K562 (cell line): ENCODE data around the gene NYAP2. TPM values are rescaled to one million over a fixed set of nuclear protein-coding genes. Genes with fewer than 3 reads are reported as not detected.

ENCODE experiments used
- ATAC-seq: fragments of 200-7000 bp; cut with Tn5 transposase; 3 replicates; pipeline ENCODE4 v1.9.1; 2020; ENCODE audit warnings: moderate library complexity
- BruUV-seq: library from RNA; stranded (reverse); fragments of 400-500 nt; replicated peaks from 2 replicates; lab custom pipeline; 2021; lab: Mats Ljungman, UMichigan
- CTCF ChIA-PET: fragments of 300-600 bp; formaldehyde crosslinking; extraction: SDS; loops from one replicate; lab custom pipeline; 2021; ENCODE audit warnings: low intra/inter-chr PET ratio; lab: Yijun Ruan, JAX
- POLR2A ChIA-PET: fragments of 300-600, 350-650 bp; sonication (Branson Sonifier 250); formaldehyde crosslinking; extraction: SDS; loops from one replicate; lab custom pipeline; 2021; ENCODE audit warnings: antibody characterized with exemption, inconsistent platforms; lab: Yijun Ruan, JAX
- DNase-seq, 4 experiments: peaks; one replicate each; pipeline versions ENCODE4 v3.0.0 to v3.0.0-alpha.2; 2011 to 2018; ENCODE audit warnings: low spot score in 3 of 4, mixed read lengths in 3 of 4; ENCODE audit errors: extremely low read depth in 1 of 4
- FAIRE-seq: peaks from 2 replicates; lab custom pipeline; 2011; peaks lifted over from hg19 to GRCh38; lab: Jason Lieb, UNC
- H2AFZ ChIP-seq: 2 replicates; pipeline ENCODE4 v1.6.0; 2011; ENCODE audit warnings: low read depth, low read length, control low read depth, inconsistent platforms
- H3K27ac ChIP-seq: fragments of 200-600 bp; 3 replicates; pipeline ENCODE4 v1.8.0; 2011; ENCODE audit warnings: low read depth, mild to moderate bottlenecking, control low read depth, inconsistent platforms, low read length, moderate library complexity, mixed read lengths; ENCODE audit errors: extremely low read depth
- H3K27me3 ChIP-seq, 2 experiments: fragments of 300-600 bp in 1 of 2; 2 replicates in 1 of 2; 3 replicates in 1 of 2; pipeline versions ENCODE4 v1.6.0 to v1.8.0; 2011; ENCODE audit warnings: inconsistent platforms in 2 of 2, low read length in 2 of 2, mild to moderate bottlenecking in 1 of 2, mixed read lengths in 1 of 2, moderate library complexity in 1 of 2; ENCODE audit not compliant: control insufficient read depth in 2 of 2, insufficient read depth in 2 of 2
- H3K36me3 ChIP-seq: fragments of 300-600 bp; 3 replicates; pipeline ENCODE4 v1.8.0; 2011; ENCODE audit warnings: mild to moderate bottlenecking, low read length, inconsistent platforms; ENCODE audit not compliant: control insufficient read depth, insufficient read depth
- H3K4me1 ChIP-seq, 2 experiments: fragments of 200-600 bp in 1 of 2; replicated peaks in 1 of 2; 2 replicates in 1 of 2; 3 replicates in 1 of 2; pipeline versions ENCODE4 v1.5.1 to v1.8.0; 2011; ENCODE audit warnings: inconsistent platforms in 2 of 2, low read length in 2 of 2, mild to moderate bottlenecking in 1 of 2, mixed read lengths in 1 of 2, moderate library complexity in 1 of 2; ENCODE audit not compliant: control insufficient read depth in 2 of 2, insufficient read depth in 2 of 2
- H3K4me2 ChIP-seq: 2 replicates; pipeline ENCODE4 v1.6.1; 2011; ENCODE audit warnings: low read length, control low read depth, inconsistent platforms, mixed read lengths; ENCODE audit not compliant: insufficient read depth
- H3K4me3 ChIP-seq: fragments of 200-600 bp; sonication (generic), shearing (Covaris generic); 2 replicates; pipeline ENCODE4 v1.5.1; 2016; ENCODE audit warnings: control low read depth, inconsistent platforms
- H3K79me2 ChIP-seq: fragments of 200-600 bp; 3 replicates; pipeline ENCODE4 v1.8.0; 2011; ENCODE audit warnings: low read length, inconsistent platforms; ENCODE audit not compliant: control insufficient read depth, insufficient read depth
- H3K9ac ChIP-seq, 2 experiments: 2 replicates each; pipeline versions ENCODE4 v1.6.0 to v1.6.1; 2011; ENCODE audit warnings: low read depth in 2 of 2, low read length in 2 of 2, control low read depth in 1 of 2, inconsistent platforms in 1 of 2, mild to moderate bottlenecking in 1 of 2, mixed read lengths in 1 of 2; ENCODE audit not compliant: insufficient read depth in 1 of 2
- H3K9me1 ChIP-seq: one replicate; pipeline ENCODE4 v1.6.0; 2011; ENCODE audit warnings: inconsistent platforms, mild to moderate bottlenecking, low read length, moderate library complexity; ENCODE audit not compliant: control insufficient read depth, insufficient read depth
- H3K9me3 ChIP-seq: replicated peaks from 2 replicates; pipeline ENCODE4 v1.5.1; 2011; ENCODE audit warnings: low read depth, low read length, inconsistent platforms; ENCODE audit not compliant: control insufficient read depth, insufficient read depth
- H4K20me1 ChIP-seq: replicated peaks from 2 replicates; pipeline ENCODE4 v1.6.1; 2011; ENCODE audit warnings: low read length, inconsistent platforms, mixed read lengths; ENCODE audit not compliant: control insufficient read depth, insufficient read depth
- COPS2 ChIP-seq: fragments of 450-650 bp; conservative IDR thresholded peaks from 2 replicates; pipeline ENCODE4 v1.6.1; 2016; ENCODE audit warnings: mild to moderate bottlenecking, moderate library complexity
- MCM3 ChIP-seq: fragments of 450-650 bp; IDR thresholded peaks from 2 replicates; pipeline ENCODE4 v1.6.1; 2016
- SIX5 ChIP-seq, 2 experiments: IDR thresholded peaks; 2 replicates each; pipeline ENCODE4 v1.6.1; 2011; ENCODE audit warnings: low read length in 2 of 2, borderline replicate concordance in 1 of 2, low read depth in 1 of 2, mild to moderate bottlenecking in 1 of 2, moderate library complexity in 1 of 2; ENCODE audit not compliant: insufficient read depth in 1 of 2
- SLC30A9 ChIP-seq: fragments of 250-450 bp; sonication (Bioruptor Pico); IDR thresholded peaks from 2 replicates; pipeline ENCODE4 v1.8.0; 2022; ENCODE audit warnings: mild to moderate bottlenecking, moderate library complexity
- SUPT5H ChIP-seq: fragments of 450-650 bp; IDR thresholded peaks from 2 replicates; pipeline ENCODE4 v1.6.1; 2016
- WGBS: fragments of 100-300 bp; shearing (Covaris generic); methylation state at CpG from one replicate; pipeline ENCODE4 v1.1.6; 2016; ENCODE audit warnings: low coverage, mixed read lengths; ENCODE audit not compliant: insufficient coverage; ENCODE audit errors: missing lambda C conversion rate; 5-methylcytosine and 5-hydroxymethylcytosine counted together
- in situ Hi-C: fragments of 300-500 bp; cut with MboI; formaldehyde crosslinking; loops from 4 replicates; pipeline ENCODE4 v1.15.0; 2018; ENCODE audit warnings: inconsistent platforms, mixed read lengths
- intact Hi-C: fragments of 100-400 bp; cut with micrococcal nuclease; formaldehyde crosslinking; loops from 2 replicates; pipeline ENCODE4 v1.14.2; 2022
- polyA plus RNA-seq, 8 experiments: library from polyadenylated mRNA; depleted of rRNA in 4 of 8; stranded (reverse) in 5 of 8; unstranded in 3 of 8; fragments of >200 nt; fragmentation: Nextera tagmentation in 2 of 8; fragmentation: Illumina TruSeq in 1 of 8; extraction: Ambion mirVana in 2 of 8; extraction: Trizol in 1 of 8; gene quantifications; 2 replicates each; pipeline versions ENCODE4 v1.2.1 to v1.2.3, GENCODE V29; 2011 to 2014; ENCODE audit warnings: inconsistent platforms in 1 of 8, missing spikeins in 1 of 8
- total RNA-seq, 7 experiments: library from RNA; depleted of rRNA in 6 of 7; stranded (reverse); fragments of >200 nt in 6 of 7; fragmentation: Illumina TruSeq in 2 of 7; extraction: Trizol in 2 of 7; gene quantifications; 2 replicates each; pipeline versions ENCODE4 v1.2.1 to v1.2.3, GENCODE V29; 2011 to 2021; ENCODE audit warnings: low replicate concordance in 1 of 7
- TF ChIP-seq, protein P1 (sequence below): sonication (generic); formaldehyde crosslinking; IDR thresholded peaks from 2 replicates; pipeline ENCODE4 v1.8.0; 2023; ENCODE audit warnings: mild to moderate bottlenecking, missing genetic modification reagents
- TF ChIP-seq, protein P2 (sequence below), 2 experiments: fragments of 450-650 bp; IDR thresholded peaks; 2 replicates each; pipeline ENCODE4 v1.6.1; 2016
- TF ChIP-seq, protein P3 (sequence below): fragments of 450-650 bp; formaldehyde crosslinking; IDR thresholded peaks from 2 replicates; pipeline ENCODE4 v1.4.0; 2020; ENCODE audit warnings: mild to moderate bottlenecking, moderate library complexity
- TF ChIP-seq, protein P4 (sequence below): IDR thresholded peaks from 2 replicates; pipeline ENCODE4 v1.6.1; 2014; ENCODE audit warnings: antibody characterized with exemption
- TF ChIP-seq, protein P5 (sequence below): sonication (generic); formaldehyde crosslinking; IDR thresholded peaks from 2 replicates; pipeline ENCODE4 v1.8.1; 2023; ENCODE audit warnings: mild to moderate bottlenecking, missing genetic modification reagents

Gene NYAP2
- total and polyA plus RNA-seq, 9 of the 15 experiments (the other 6 are each of a cell fraction or from before 2014, with no cell fraction given), result 0.03 to 0.04 (median 0.04) TPM; not detected in 3

DNA sequence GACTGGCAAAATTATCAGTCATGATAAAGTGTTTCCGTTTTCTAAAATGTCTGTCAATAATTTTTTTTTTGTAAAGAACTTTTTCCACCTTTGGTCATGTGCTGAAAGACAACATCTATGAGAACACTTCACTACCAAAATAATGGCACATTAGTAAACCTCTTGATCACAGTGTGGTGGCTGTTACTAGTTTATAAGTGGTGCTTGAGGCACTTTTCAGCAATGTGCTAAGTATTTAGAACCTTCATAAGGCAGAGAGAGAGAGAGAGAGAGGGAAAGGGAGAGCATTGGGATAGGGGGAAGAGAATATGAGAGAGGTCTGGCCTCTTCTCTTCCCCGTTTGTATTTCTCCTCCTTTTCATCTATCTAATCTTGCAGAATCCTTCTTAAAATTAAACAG lies 1.1 kb upstream of the NYAP2 start:
- Histone ChIP-seq H3K27me3 (no peaks in the 10 kb centered on the region), H2AFZ (no peak overlapping the region), H3K4me1 (no peaks in the 10 kb centered on the region), H3K4me2 (no peak overlapping the region), H3K4me3 (no peak overlapping the region), H3K36me3 (no peaks in the 10 kb centered on the region), H3K9me1 (no peaks in the 10 kb centered on the region), H3K79me2 (no peaks in the 10 kb centered on the region), H3K9me3 (no peaks in the 10 kb centered on the region), H3K9ac (no peak overlapping the region), H3K27ac (no peak overlapping the region), H4K20me1 (no peaks in the 10 kb centered on the region)
- in situ Hi-C loops (no loop called here), intact Hi-C loops (no loop called here)
- FAIRE-seq, result no peak
- BruUV-seq, result no TSS peak
- ATAC-seq, result no peak
- CTCF ChIA-PET, result no interaction called here
- POLR2A ChIA-PET, result interaction anchor here (1.5 kb wide), 1 partner anchor 17 kb away, joined by 3 read pairs; no protein-coding TSS in a partner anchor
- 0% methylated on average over 1 of the region's 2 CpGs for WGBS
- DNase-seq, result no peak
- TF ChIP-seq COPS2 (no peak), MCM3 (no peak), SIX5 (IDR thresholded peaks at IDR 0.05; ENCODE audit: borderline replicate concordance in 1 of 2, insufficient read depth in 1 of 2, low read depth in 1 of 2, low read length in 2 of 2) (no peak), SLC30A9 (CRISPR knock-in tag) (no peak), SUPT5H (no peak)
- TF ChIP-seq, protein P1, sequence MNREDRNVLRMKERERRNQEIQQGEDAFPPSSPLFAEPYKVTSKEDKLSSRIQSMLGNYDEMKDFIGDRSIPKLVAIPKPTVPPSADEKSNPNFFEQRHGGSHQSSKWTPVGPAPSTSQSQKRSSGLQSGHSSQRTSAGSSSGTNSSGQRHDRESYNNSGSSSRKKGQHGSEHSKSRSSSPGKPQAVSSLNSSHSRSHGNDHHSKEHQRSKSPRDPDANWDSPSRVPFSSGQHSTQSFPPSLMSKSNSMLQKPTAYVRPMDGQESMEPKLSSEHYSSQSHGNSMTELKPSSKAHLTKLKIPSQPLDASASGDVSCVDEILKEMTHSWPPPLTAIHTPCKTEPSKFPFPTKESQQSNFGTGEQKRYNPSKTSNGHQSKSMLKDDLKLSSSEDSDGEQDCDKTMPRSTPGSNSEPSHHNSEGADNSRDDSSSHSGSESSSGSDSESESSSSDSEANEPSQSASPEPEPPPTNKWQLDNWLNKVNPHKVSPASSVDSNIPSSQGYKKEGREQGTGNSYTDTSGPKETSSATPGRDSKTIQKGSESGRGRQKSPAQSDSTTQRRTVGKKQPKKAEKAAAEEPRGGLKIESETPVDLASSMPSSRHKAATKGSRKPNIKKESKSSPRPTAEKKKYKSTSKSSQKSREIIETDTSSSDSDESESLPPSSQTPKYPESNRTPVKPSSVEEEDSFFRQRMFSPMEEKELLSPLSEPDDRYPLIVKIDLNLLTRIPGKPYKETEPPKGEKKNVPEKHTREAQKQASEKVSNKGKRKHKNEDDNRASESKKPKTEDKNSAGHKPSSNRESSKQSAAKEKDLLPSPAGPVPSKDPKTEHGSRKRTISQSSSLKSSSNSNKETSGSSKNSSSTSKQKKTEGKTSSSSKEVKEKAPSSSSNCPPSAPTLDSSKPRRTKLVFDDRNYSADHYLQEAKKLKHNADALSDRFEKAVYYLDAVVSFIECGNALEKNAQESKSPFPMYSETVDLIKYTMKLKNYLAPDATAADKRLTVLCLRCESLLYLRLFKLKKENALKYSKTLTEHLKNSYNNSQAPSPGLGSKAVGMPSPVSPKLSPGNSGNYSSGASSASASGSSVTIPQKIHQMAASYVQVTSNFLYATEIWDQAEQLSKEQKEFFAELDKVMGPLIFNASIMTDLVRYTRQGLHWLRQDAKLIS (CRISPR knock-in tag), result no peak
- TF ChIP-seq, protein P2, sequence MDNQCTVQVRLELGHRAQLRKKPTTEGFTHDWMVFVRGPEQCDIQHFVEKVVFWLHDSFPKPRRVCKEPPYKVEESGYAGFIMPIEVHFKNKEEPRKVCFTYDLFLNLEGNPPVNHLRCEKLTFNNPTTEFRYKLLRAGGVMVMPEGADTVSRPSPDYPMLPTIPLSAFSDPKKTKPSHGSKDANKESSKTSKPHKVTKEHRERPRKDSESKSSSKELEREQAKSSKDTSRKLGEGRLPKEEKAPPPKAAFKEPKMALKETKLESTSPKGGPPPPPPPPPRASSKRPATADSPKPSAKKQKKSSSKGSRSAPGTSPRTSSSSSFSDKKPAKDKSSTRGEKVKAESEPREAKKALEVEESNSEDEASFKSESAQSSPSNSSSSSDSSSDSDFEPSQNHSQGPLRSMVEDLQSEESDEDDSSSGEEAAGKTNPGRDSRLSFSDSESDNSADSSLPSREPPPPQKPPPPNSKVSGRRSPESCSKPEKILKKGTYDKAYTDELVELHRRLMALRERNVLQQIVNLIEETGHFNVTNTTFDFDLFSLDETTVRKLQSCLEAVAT (IDR thresholded peaks at IDR 0.05), result no peak
- TF ChIP-seq, protein P3, sequence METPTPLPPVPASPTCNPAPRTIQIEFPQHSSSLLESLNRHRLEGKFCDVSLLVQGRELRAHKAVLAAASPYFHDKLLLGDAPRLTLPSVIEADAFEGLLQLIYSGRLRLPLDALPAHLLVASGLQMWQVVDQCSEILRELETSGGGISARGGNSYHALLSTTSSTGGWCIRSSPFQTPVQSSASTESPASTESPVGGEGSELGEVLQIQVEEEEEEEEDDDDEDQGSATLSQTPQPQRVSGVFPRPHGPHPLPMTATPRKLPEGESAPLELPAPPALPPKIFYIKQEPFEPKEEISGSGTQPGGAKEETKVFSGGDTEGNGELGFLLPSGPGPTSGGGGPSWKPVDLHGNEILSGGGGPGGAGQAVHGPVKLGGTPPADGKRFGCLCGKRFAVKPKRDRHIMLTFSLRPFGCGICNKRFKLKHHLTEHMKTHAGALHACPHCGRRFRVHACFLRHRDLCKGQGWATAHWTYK, result no peak
- TF ChIP-seq, protein P4, sequence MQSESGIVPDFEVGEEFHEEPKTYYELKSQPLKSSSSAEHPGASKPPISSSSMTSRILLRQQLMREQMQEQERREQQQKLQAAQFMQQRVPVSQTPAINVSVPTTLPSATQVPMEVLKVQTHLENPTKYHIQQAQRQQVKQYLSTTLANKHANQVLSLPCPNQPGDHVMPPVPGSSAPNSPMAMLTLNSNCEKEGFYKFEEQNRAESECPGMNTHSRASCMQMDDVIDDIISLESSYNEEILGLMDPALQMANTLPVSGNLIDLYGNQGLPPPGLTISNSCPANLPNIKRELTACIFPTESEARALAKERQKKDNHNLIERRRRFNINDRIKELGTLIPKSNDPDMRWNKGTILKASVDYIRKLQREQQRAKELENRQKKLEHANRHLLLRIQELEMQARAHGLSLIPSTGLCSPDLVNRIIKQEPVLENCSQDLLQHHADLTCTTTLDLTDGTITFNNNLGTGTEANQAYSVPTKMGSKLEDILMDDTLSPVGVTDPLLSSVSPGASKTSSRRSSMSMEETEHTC, result no peak
- TF ChIP-seq, protein P5, sequence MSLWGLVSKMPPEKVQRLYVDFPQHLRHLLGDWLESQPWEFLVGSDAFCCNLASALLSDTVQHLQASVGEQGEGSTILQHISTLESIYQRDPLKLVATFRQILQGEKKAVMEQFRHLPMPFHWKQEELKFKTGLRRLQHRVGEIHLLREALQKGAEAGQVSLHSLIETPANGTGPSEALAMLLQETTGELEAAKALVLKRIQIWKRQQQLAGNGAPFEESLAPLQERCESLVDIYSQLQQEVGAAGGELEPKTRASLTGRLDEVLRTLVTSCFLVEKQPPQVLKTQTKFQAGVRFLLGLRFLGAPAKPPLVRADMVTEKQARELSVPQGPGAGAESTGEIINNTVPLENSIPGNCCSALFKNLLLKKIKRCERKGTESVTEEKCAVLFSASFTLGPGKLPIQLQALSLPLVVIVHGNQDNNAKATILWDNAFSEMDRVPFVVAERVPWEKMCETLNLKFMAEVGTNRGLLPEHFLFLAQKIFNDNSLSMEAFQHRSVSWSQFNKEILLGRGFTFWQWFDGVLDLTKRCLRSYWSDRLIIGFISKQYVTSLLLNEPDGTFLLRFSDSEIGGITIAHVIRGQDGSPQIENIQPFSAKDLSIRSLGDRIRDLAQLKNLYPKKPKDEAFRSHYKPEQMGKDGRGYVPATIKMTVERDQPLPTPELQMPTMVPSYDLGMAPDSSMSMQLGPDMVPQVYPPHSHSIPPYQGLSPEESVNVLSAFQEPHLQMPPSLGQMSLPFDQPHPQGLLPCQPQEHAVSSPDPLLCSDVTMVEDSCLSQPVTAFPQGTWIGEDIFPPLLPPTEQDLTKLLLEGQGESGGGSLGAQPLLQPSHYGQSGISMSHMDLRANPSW (CRISPR knock-in tag), result no peak
